ENCODE data around the gene ARHGEF28. TPM values are rescaled to one million over a fixed set of nuclear protein-coding genes. Genes with fewer than 3 reads are reported as not detected.

Gene ARHGEF28
- total RNA-seq, 4 donors from 2014 or later: 8.2 to 16.5 (median 15.4) TPM

DNA sequence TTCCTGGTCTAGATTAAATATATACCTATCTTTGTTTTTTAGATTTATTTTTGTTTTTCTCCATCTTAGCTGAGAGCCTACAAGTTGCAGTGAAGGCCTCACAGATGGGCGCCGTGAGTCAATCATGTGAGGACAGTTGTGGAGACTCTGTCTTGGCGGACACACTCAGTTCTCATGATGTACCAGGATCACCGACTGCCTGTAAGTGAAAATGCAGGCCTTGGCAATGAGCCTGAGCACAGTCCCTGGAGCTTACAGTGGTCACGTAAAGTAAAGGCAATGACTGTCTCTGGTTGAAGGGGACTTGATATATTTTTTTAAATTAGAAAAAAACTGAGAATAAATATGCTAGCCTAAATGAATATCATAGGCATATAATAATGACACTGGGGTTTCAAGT is 271.9 kb downstream of the ARHGEF28 start:
- ATAC-seq (ENCODE audit: low FRiP score) (no peak), DNase-seq (ENCODE audit: low spot score) (no peak)
- TF ChIP-seq CTCF (IDR thresholded peaks at IDR 0.05): no peak

GRCh38 chr5:73899055-73899454 is 273.1 kb downstream of the ARHGEF28 start:
- TF ChIP-seq CTCF (IDR thresholded peaks at IDR 0.05): no peak
- DNase-seq (ENCODE audit: low spot score) (no peak), ATAC-seq (ENCODE audit: low FRiP score) (no peak)

DNA sequence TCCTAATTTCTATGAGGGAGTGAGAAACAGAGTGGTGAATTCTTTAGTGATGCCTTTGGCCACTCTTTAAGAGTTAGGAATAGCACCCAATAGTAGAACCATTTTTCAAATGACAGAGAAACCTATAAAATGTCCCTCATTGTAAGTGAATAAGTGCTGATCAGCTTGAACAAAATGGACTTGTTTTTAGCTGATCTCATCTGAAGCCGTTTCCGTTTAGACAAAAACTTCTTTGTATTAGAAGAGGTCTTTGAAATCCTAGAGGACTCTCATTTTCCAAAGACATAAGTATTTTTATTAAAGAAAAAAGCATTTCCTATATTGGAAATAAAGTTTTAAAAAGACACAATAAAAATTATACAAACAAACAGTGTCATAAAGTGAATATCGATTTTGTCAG is 273.9 kb downstream of the ARHGEF28 start:
- TF ChIP-seq CTCF (IDR thresholded peaks at IDR 0.05): no peak
- ATAC-seq (ENCODE audit: low FRiP score) (no peak), DNase-seq (ENCODE audit: low spot score) (no peak)

DNA sequence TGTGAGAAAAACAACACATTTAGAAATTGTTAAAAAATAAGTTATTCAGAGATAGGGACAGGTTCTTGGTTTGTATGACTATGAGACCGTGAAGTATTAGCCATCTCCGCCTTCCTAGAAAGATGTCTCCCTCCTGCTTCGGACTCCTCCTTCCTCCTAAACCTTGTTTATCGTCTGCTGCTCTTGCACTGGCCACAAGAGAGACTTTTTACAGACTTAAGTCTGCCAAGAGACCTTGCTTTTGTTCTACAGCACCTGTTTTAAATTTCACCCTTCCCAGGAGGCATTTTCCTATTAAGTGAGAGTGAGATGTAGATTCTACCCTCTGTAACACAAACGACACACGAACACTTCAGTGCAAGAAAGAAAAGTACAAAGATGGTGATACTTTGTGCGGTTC is 274.6 kb downstream of the ARHGEF28 start:
- TF ChIP-seq CTCF (IDR thresholded peaks at IDR 0.05): no peak
- ATAC-seq (ENCODE audit: low FRiP score) (no peak), DNase-seq (ENCODE audit: low spot score) (no peak)

DNA sequence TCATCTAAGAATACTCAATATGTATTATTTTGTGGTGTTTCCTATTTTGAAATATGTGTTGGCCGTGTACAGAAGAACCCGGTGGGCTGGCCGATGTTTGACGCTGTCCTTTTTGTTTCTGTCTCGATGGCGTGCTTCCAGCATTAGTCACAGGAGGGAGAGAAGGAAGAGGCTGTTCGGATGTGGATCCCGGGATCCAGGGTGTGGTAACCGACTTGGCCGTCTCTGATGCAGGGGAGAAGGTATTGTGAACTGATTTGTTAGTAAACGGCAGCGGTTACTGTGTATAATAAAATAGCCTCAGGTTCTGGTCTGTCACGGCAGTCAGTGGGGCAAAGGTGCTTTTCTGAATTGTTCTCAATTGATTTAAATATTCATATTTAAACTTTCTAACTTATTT is 275.0 kb downstream of the ARHGEF28 start:
- DNase-seq (ENCODE audit: low spot score): no peak
- TF ChIP-seq CTCF (IDR thresholded peaks at IDR 0.05): no peak
- no peak for ATAC-seq (ENCODE audit: low FRiP score)

- no peak for DNase-seq (ENCODE audit: low spot score)
- no peak for TF ChIP-seq CTCF (IDR thresholded peaks at IDR 0.05)
- ATAC-seq (ENCODE audit: low FRiP score): no peak
These were observed 275.5 kb downstream of the ARHGEF28 start for GRCh38 chr5:73901455-73901854.

DNA sequence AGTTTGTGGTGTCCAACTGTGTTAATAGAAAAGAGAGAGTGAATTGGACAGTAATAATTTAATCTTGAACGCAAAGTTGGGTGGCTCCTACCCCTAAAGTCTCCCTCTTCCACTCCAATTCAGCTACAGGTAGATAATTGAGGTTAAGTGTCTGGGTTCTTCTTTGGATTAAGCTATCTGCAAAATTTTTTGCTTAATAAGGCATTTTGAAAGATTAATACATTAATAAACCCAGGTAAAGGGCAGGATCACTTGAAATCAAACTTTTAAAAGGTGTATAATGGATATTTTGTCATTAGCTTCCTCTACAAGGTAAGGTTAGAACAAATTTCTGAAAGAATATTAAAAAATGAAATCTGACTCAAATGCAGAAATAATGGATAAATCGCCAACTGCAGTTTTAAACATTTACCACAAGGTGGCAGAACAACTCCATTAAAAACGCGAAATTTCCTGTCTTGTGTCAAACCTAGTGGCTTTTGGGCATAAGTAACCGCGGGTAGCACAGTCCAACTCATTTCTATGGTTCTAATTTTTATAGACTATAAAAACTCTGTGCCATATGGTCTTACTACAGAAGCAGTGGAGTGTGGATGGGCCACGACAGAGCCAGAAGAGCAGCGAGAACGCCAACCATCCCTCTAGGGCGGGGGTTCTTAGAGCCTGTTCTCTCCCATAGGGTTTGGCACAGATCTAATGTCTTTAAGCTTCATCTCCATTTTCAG is 276.5 kb downstream of the ARHGEF28 start:
- peak; percentile 39 for ATAC-seq (ENCODE audit: low FRiP score)
- peak in 2 of 3 donors; percentile 56 to 63 for TF ChIP-seq CTCF (IDR thresholded peaks at IDR 0.05)
- DNase-seq (ENCODE audit: low spot score): no peak

Measured in omental fat pad (tissue), 4 donors.